HG03196 (cell line): ENCODE measurements around the gene SERPINE1.

Experiments
- ATAC-seq: cut with Tn5 transposase; IDR thresholded peaks from one replicate; pipeline ENCODE4 v1.9.1; 2021; ENCODE audit not compliant: unreplicated experiment

Gene SERPINE1

GRCh38 chr7:101185258-101185839, 58.4 kb downstream of the SERPINE1 start:
- ATAC-seq: no peak

GRCh38 chr7:101186194-101186593, 59.3 kb downstream of the SERPINE1 start:
- no peak for ATAC-seq

GRCh38 chr7:101186844-101187428, 60.0 kb downstream of the SERPINE1 start:
- no peak for ATAC-seq
